ENCODE data around the gene SYT8. TPM values are rescaled to one million over a fixed set of nuclear protein-coding genes. Genes with fewer than 3 reads are reported as not detected.

The SYT8 gene
- total RNA-seq, 1 experiment from 2014 or later: not detected

DNA sequence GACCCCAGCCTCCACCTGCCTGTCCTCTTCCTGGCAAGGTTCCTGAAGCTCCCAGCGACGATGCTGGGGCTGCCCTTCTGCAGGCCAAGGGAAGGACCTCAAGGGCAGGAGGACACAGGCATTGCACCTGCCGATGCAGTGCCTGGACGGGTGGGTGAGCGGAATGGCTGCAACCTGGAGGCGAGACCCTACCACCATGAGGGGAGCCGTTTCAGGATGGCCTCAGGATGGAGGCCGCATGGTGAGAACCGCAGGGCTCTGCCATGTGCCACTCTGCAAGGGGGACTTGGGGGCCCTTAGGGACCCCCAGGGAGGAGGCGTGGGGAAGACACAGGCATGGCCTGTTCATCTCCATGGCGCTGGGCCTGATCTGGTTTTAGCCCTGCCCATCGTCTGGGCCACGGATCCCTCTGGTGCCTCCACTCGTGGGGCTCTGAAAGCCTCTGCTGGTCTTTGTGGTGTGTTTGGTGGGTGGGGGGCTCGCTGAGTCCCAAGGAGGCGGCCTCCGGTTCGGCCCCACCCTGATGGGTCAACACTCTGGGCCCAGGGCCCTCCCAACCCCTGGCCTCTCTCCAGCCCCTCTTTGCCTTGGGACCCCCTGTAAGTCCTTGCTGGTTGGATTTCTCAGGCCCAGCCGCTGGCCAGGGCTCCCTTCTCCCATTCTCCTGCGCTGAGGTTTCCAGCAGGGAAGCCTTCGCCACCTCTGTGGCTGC, 16.8 kb downstream of the SYT8 start:
- H3K4me1 Mint-ChIP-seq: peaks cover 2 to 3% of the 10 kb centered on the region in 2 experiments; a peak in 2 of 4 replicates
- no peaks in the 10 kb centered on the region for H3K23me2 ChIP-seq (ENCODE audit: insufficient read length, low read depth, low read length, poor library complexity, severe bottlenecking)
- H3K9me3 ChIP-seq (ENCODE audit: control insufficient read depth, low read depth, low read length): no peaks in the 10 kb centered on the region
- no peak overlapping the region for H2BK20ac ChIP-seq (ENCODE audit: low read depth, low read length, poor library complexity, severe bottlenecking)
- H3K9ac ChIP-seq (ENCODE audit: extremely low read depth, insufficient read length, low read length): no peak overlapping the region
- no peak overlapping the region for H4K8ac ChIP-seq (replicated peaks; ENCODE audit: insufficient read length, low read depth, low read length)
- no peaks in the 10 kb centered on the region for H3K4me1 ChIP-seq (ENCODE audit: insufficient read depth, low read length)
- H3K56ac ChIP-seq (ENCODE audit: insufficient read length, low read depth, low read length): no peak overlapping the region
- H2BK120ac ChIP-seq (ENCODE audit: low read depth, low read length, poor library complexity, severe bottlenecking): no peak overlapping the region
- no peak overlapping the region for H2BK15ac ChIP-seq (ENCODE audit: low read depth, low read length)
- H2BK12ac ChIP-seq (ENCODE audit: insufficient read length, low read depth, low read length): no peak overlapping the region
- no peaks in the 10 kb centered on the region for H4K20me1 ChIP-seq (ENCODE audit: control insufficient read depth, insufficient read depth, insufficient read length)
- no peak overlapping the region for H2AK5ac ChIP-seq (ENCODE audit: insufficient read length, low read length)
- no peaks in the 10 kb centered on the region for H3K79me1 ChIP-seq (ENCODE audit: insufficient read depth, low read depth, low read length, poor library complexity, severe bottlenecking)
- no peak overlapping the region for H3K4ac ChIP-seq (ENCODE audit: low read depth, low read length)
- no peaks in the 10 kb centered on the region for H3K27me3 ChIP-seq (ENCODE audit: insufficient read depth, low read length)
- H2BK5ac ChIP-seq (ENCODE audit: insufficient read length, low read length): no peak overlapping the region
- no peak overlapping the region for H4K5ac ChIP-seq (ENCODE audit: insufficient read length, low read depth, low read length)
- H3K23ac ChIP-seq (ENCODE audit: insufficient read length, low read depth, low read length): no peak overlapping the region
- H3K27me3 Mint-ChIP-seq (ENCODE audit: low read depth): peaks cover 16% of the 10 kb centered on the region
- no peak for DNase-seq
- no peak overlapping the region for H2AFZ ChIP-seq (ENCODE audit: low read length)
- WGBS (ENCODE audit: extremely low coverage, insufficient read length, low lambda C conversion rate): no CpG with 5 or more reads among the region's 21 CpGs
- TF ChIP-seq, protein P1, sequence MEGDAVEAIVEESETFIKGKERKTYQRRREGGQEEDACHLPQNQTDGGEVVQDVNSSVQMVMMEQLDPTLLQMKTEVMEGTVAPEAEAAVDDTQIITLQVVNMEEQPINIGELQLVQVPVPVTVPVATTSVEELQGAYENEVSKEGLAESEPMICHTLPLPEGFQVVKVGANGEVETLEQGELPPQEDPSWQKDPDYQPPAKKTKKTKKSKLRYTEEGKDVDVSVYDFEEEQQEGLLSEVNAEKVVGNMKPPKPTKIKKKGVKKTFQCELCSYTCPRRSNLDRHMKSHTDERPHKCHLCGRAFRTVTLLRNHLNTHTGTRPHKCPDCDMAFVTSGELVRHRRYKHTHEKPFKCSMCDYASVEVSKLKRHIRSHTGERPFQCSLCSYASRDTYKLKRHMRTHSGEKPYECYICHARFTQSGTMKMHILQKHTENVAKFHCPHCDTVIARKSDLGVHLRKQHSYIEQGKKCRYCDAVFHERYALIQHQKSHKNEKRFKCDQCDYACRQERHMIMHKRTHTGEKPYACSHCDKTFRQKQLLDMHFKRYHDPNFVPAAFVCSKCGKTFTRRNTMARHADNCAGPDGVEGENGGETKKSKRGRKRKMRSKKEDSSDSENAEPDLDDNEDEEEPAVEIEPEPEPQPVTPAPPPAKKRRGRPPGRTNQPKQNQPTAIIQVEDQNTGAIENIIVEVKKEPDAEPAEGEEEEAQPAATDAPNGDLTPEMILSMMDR (conservative IDR thresholded peaks at IDR 0.05): no peak
- no peak overlapping the region for H3K18ac ChIP-seq (ENCODE audit: insufficient read length, low read depth, low read length)
- no peak overlapping the region; a peak in 1 of 7 replicates for H3K27ac Mint-ChIP-seq
- no peaks in the 10 kb centered on the region for H3K36me3 Mint-ChIP-seq (ENCODE audit: insufficient read depth in 1 of 3, low read depth in 3 of 3)
- H3K27ac ChIP-seq (ENCODE audit: insufficient read length, low read depth, low read length): no peak overlapping the region
- H4K91ac ChIP-seq (ENCODE audit: insufficient read length, low read depth, low read length): no peak overlapping the region
- no peak overlapping the region for H3K4me2 ChIP-seq (ENCODE audit: insufficient read depth, insufficient read length, low read length)
- H3K9me3 Mint-ChIP-seq: no peaks in the 10 kb centered on the region
- no peak overlapping the region for H3K4me3 Mint-ChIP-seq
- H3T11ph ChIP-seq (ENCODE audit: low read length): no peak overlapping the region
- no peaks in the 10 kb centered on the region for H3K79me2 ChIP-seq (ENCODE audit: insufficient read depth, low read length)
- H3K14ac ChIP-seq (ENCODE audit: insufficient read depth, low read length): no peak overlapping the region; the same call in 1 of the 2 replicates

Measured in H9 (cell line).